SK-N-SH (cell line): ENCODE results near the gene EEF1AKMT4. TPM values are rescaled to one million over a fixed set of nuclear protein-coding genes. Genes with fewer than 3 reads are reported as not detected.

Experiments used
- ELF1 ChIP-seq: IDR thresholded peaks from 2 replicates; pipeline ENCODE4 v1.4.0; 2012
- EP300 ChIP-seq, 2 experiments: IDR thresholded peaks; 2 replicates each; pipeline versions ENCODE4 v1.4.0 to v1.6.1; 2012; ENCODE audit warnings: borderline replicate concordance in 1 of 2, low read depth in 1 of 2, low read length in 1 of 2
- EZH2phosphoT487 ChIP-seq: fragments of 200-600 bp; sonication (generic); IDR thresholded peaks from 2 replicates; pipeline ENCODE4 v1.6.1; 2017; ENCODE audit warnings: low read depth, mixed run types, mild to moderate bottlenecking, antibody characterized with exemption, moderate library complexity, borderline replicate concordance
- FOXJ3 ChIP-seq: sonication (generic); formaldehyde crosslinking; IDR thresholded peaks from 2 replicates; pipeline ENCODE4 v1.5.1; 2020; ENCODE audit warnings: mild to moderate bottlenecking, missing genetic modification reagents
- FOXM1 ChIP-seq: IDR thresholded peaks from 2 replicates; pipeline ENCODE4 v1.4.0; 2012; ENCODE audit warnings: low read depth, mild to moderate bottlenecking
- GABPA ChIP-seq: IDR thresholded peaks from 2 replicates; pipeline ENCODE4 v1.4.0; 2012; ENCODE audit warnings: low read depth, mild to moderate bottlenecking
- IRF3 ChIP-seq: fragments of 150-350 bp; IDR thresholded peaks from 2 replicates; pipeline ENCODE4 v1.6.1; 2016; ENCODE audit warnings: mild to moderate bottlenecking, low read depth, low read length
- NRF1 ChIP-seq: IDR thresholded peaks from 2 replicates; pipeline ENCODE4 v1.6.1; 2012; ENCODE audit warnings: low read depth, mild to moderate bottlenecking, low read length
- RCOR1 ChIP-seq: fragments of 150-350 bp; IDR thresholded peaks from 2 replicates; pipeline ENCODE4 v1.6.1; 2017; ENCODE audit warnings: antibody characterized with exemption, low read length
- REST ChIP-seq: IDR thresholded peaks from 2 replicates; pipeline ENCODE4 v1.6.1; 2012; ENCODE audit warnings: mild to moderate bottlenecking, low read depth, low read length, moderate library complexity
- RFX5 ChIP-seq: IDR thresholded peaks from 2 replicates; pipeline ENCODE4 v1.6.1; 2012; ENCODE audit warnings: mild to moderate bottlenecking, improper control_type of control experiment, low read length
- SMC3 ChIP-seq: IDR thresholded peaks from 2 replicates; pipeline ENCODE4 v1.6.1; 2012; ENCODE audit warnings: low read depth, low read length, improper control_type of control experiment
- TAF1 ChIP-seq: IDR thresholded peaks from 2 replicates; pipeline ENCODE4 v1.6.1; 2012; ENCODE audit warnings: low read depth, mild to moderate bottlenecking, low read length, moderate library complexity, borderline replicate concordance
- TCF12 ChIP-seq: IDR thresholded peaks from 2 replicates; pipeline ENCODE4 v1.4.0; 2012
- ZBTB33 ChIP-seq: IDR thresholded peaks from 2 replicates; pipeline ENCODE4 v1.4.0; 2012; ENCODE audit warnings: low read depth, borderline replicate concordance
- polyA plus RNA-seq, 3 experiments: library from polyadenylated mRNA; depleted of rRNA; stranded (reverse); fragments of >200 nt; gene quantifications; 2 replicates each; pipeline ENCODE4 v1.2.3, GENCODE V29; 2012
- TF ChIP-seq, protein P1 (sequence below): fragments of 200-600 bp; sonication (generic); IDR thresholded peaks from 2 replicates; pipeline ENCODE4 v1.6.1; 2017; ENCODE audit warnings: antibody characterized with exemption, mild to moderate bottlenecking, moderate library complexity

The EEF1AKMT4 gene
- polyA plus RNA-seq, 1 of the 3 experiments (the other 2 are of a cell fraction) = 9.3 TPM

- TF ChIP-seq, protein P1, sequence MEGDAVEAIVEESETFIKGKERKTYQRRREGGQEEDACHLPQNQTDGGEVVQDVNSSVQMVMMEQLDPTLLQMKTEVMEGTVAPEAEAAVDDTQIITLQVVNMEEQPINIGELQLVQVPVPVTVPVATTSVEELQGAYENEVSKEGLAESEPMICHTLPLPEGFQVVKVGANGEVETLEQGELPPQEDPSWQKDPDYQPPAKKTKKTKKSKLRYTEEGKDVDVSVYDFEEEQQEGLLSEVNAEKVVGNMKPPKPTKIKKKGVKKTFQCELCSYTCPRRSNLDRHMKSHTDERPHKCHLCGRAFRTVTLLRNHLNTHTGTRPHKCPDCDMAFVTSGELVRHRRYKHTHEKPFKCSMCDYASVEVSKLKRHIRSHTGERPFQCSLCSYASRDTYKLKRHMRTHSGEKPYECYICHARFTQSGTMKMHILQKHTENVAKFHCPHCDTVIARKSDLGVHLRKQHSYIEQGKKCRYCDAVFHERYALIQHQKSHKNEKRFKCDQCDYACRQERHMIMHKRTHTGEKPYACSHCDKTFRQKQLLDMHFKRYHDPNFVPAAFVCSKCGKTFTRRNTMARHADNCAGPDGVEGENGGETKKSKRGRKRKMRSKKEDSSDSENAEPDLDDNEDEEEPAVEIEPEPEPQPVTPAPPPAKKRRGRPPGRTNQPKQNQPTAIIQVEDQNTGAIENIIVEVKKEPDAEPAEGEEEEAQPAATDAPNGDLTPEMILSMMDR = no peak
- TF ChIP-seq EZH2phosphoT487 = no peak
- TF ChIP-seq TCF12 = peak; percentile 14; the same call in 1 of the 2 replicates
- no peak for TF ChIP-seq ELF1
- no peak for TF ChIP-seq ZBTB33
- TF ChIP-seq FOXM1 = no peak
- TF ChIP-seq EP300 (IDR thresholded peaks at IDR 0.05; ENCODE audit: borderline replicate concordance in 1 of 2, low read depth in 1 of 2, low read length in 1 of 2) = no peak
- no peak for TF ChIP-seq IRF3
- TF ChIP-seq SMC3 = no peak
- no peak for TF ChIP-seq REST
- no peak for TF ChIP-seq NRF1
- TF ChIP-seq TAF1 = no peak
- TF ChIP-seq RFX5 = no peak
- TF ChIP-seq RCOR1 = no peak
- no peak for TF ChIP-seq GABPA
- no peak for TF ChIP-seq FOXJ3 (CRISPR knock-in tag)
Observed at GRCh38 chr3:184300378-184300720, 50.9 kb downstream of the EEF1AKMT4 start (continued).
